K562 (cell line): ENCODE measurements around the gene NRXN3. TPM values are rescaled to one million over a fixed set of nuclear protein-coding genes. Genes with fewer than 3 reads are reported as not detected.

Experiments
- ATAC-seq: fragments of 200-7000 bp; cut with Tn5 transposase; 3 replicates; pipeline ENCODE4 v1.9.1; 2020; ENCODE audit warnings: moderate library complexity
- BruUV-seq: library from RNA; stranded (reverse); fragments of 400-500 nt; replicated peaks from 2 replicates; lab custom pipeline; 2021; lab: Mats Ljungman, UMichigan
- CTCF ChIA-PET: fragments of 300-600 bp; formaldehyde crosslinking; extraction: SDS; loops from one replicate; lab custom pipeline; 2021; ENCODE audit warnings: low intra/inter-chr PET ratio; lab: Yijun Ruan, JAX
- POLR2A ChIA-PET: fragments of 300-600, 350-650 bp; sonication (Branson Sonifier 250); formaldehyde crosslinking; extraction: SDS; loops from one replicate; lab custom pipeline; 2021; ENCODE audit warnings: antibody characterized with exemption, inconsistent platforms; lab: Yijun Ruan, JAX
- DNase-seq, 4 experiments: peaks; one replicate each; pipeline versions ENCODE4 v3.0.0 to v3.0.0-alpha.2; 2011 to 2018; ENCODE audit warnings: low spot score in 3 of 4, mixed read lengths in 3 of 4; ENCODE audit errors: extremely low read depth in 1 of 4
- FAIRE-seq: peaks from 2 replicates; lab custom pipeline; 2011; peaks lifted over from hg19 to GRCh38; lab: Jason Lieb, UNC
- H2AFZ ChIP-seq: 2 replicates; pipeline ENCODE4 v1.6.0; 2011; ENCODE audit warnings: low read depth, low read length, control low read depth, inconsistent platforms
- H3K27ac ChIP-seq: fragments of 200-600 bp; 3 replicates; pipeline ENCODE4 v1.8.0; 2011; ENCODE audit warnings: low read depth, mild to moderate bottlenecking, control low read depth, inconsistent platforms, low read length, moderate library complexity, mixed read lengths; ENCODE audit errors: extremely low read depth
- H3K27me3 ChIP-seq, 2 experiments: fragments of 300-600 bp in 1 of 2; 2 replicates in 1 of 2; 3 replicates in 1 of 2; pipeline versions ENCODE4 v1.6.0 to v1.8.0; 2011; ENCODE audit warnings: inconsistent platforms in 2 of 2, low read length in 2 of 2, mild to moderate bottlenecking in 1 of 2, mixed read lengths in 1 of 2, moderate library complexity in 1 of 2; ENCODE audit not compliant: control insufficient read depth in 2 of 2, insufficient read depth in 2 of 2
- H3K36me3 ChIP-seq: fragments of 300-600 bp; 3 replicates; pipeline ENCODE4 v1.8.0; 2011; ENCODE audit warnings: mild to moderate bottlenecking, low read length, inconsistent platforms; ENCODE audit not compliant: control insufficient read depth, insufficient read depth
- H3K4me1 ChIP-seq, 2 experiments: fragments of 200-600 bp in 1 of 2; replicated peaks in 1 of 2; 2 replicates in 1 of 2; 3 replicates in 1 of 2; pipeline versions ENCODE4 v1.5.1 to v1.8.0; 2011; ENCODE audit warnings: inconsistent platforms in 2 of 2, low read length in 2 of 2, mild to moderate bottlenecking in 1 of 2, mixed read lengths in 1 of 2, moderate library complexity in 1 of 2; ENCODE audit not compliant: control insufficient read depth in 2 of 2, insufficient read depth in 2 of 2
- H3K4me2 ChIP-seq: 2 replicates; pipeline ENCODE4 v1.6.1; 2011; ENCODE audit warnings: low read length, control low read depth, inconsistent platforms, mixed read lengths; ENCODE audit not compliant: insufficient read depth
- H3K4me3 ChIP-seq: fragments of 200-600 bp; sonication (generic), shearing (Covaris generic); 2 replicates; pipeline ENCODE4 v1.5.1; 2016; ENCODE audit warnings: control low read depth, inconsistent platforms
- H3K79me2 ChIP-seq: fragments of 200-600 bp; 3 replicates; pipeline ENCODE4 v1.8.0; 2011; ENCODE audit warnings: low read length, inconsistent platforms; ENCODE audit not compliant: control insufficient read depth, insufficient read depth
- H3K9ac ChIP-seq, 2 experiments: 2 replicates each; pipeline versions ENCODE4 v1.6.0 to v1.6.1; 2011; ENCODE audit warnings: low read depth in 2 of 2, low read length in 2 of 2, control low read depth in 1 of 2, inconsistent platforms in 1 of 2, mild to moderate bottlenecking in 1 of 2, mixed read lengths in 1 of 2; ENCODE audit not compliant: insufficient read depth in 1 of 2
- H3K9me1 ChIP-seq: one replicate; pipeline ENCODE4 v1.6.0; 2011; ENCODE audit warnings: inconsistent platforms, mild to moderate bottlenecking, low read length, moderate library complexity; ENCODE audit not compliant: control insufficient read depth, insufficient read depth
- H3K9me3 ChIP-seq: replicated peaks from 2 replicates; pipeline ENCODE4 v1.5.1; 2011; ENCODE audit warnings: low read depth, low read length, inconsistent platforms; ENCODE audit not compliant: control insufficient read depth, insufficient read depth
- H4K20me1 ChIP-seq: replicated peaks from 2 replicates; pipeline ENCODE4 v1.6.1; 2011; ENCODE audit warnings: low read length, inconsistent platforms, mixed read lengths; ENCODE audit not compliant: control insufficient read depth, insufficient read depth
- ARNT ChIP-seq, 2 experiments: fragments of 450-650 bp; IDR thresholded peaks; 2 replicates each; pipeline ENCODE4 v1.6.1; 2016; ENCODE audit warnings: mild to moderate bottlenecking in 1 of 2
- BDP1 ChIP-seq: IDR thresholded peaks from 3 replicates; pipeline ENCODE4 v1.6.1; 2011; ENCODE audit not compliant: insufficient read length, insufficient read depth
- GATA2 ChIP-seq: sonication (generic); formaldehyde crosslinking; IDR thresholded peaks from 2 replicates; pipeline ENCODE4 v1.4.0; 2020; ENCODE audit warnings: mild to moderate bottlenecking, missing genetic modification reagents
- HES1 ChIP-seq: fragments of 450-650 bp; IDR thresholded peaks from 2 replicates; pipeline ENCODE4 v1.6.1; 2016; ENCODE audit warnings: low read depth, mild to moderate bottlenecking, moderate library complexity
- ILK ChIP-seq: fragments of 450-650 bp; IDR thresholded peaks from 2 replicates; pipeline ENCODE4 v1.6.1; 2016; ENCODE audit warnings: missing genetic modification characterization, low read depth, mild to moderate bottlenecking, missing compliant biosample characterization, moderate library complexity, borderline replicate concordance
- KDM4B ChIP-seq, 2 experiments: fragments of 450-650 bp in 1 of 2; sonication (generic) in 1 of 2; IDR thresholded peaks; 2 replicates each; pipeline ENCODE4 v1.6.1; 2016 to 2017; ENCODE audit warnings: borderline replicate concordance in 2 of 2, antibody characterized with exemption in 1 of 2, low read depth in 1 of 2, mild to moderate bottlenecking in 1 of 2
- KLF10 ChIP-seq: fragments of 250-450 bp; sonication (Bioruptor Pico); IDR thresholded peaks from 2 replicates; pipeline ENCODE4 v1.6.1; 2021; ENCODE audit warnings: matching md5 sums
- TEAD2 ChIP-seq: fragments of 450-650 bp; IDR thresholded peaks from 2 replicates; pipeline ENCODE4 v1.6.1; 2016; ENCODE audit warnings: missing genetic modification characterization, control low read depth, missing compliant biosample characterization
- THAP7 ChIP-seq: fragments of 250-450 bp; sonication (Bioruptor Pico); IDR thresholded peaks from 2 replicates; pipeline ENCODE4 v1.5.0; 2021
- ZNF398 ChIP-seq: fragments of 250-450 bp; sonication (Bioruptor Pico); IDR thresholded peaks from 2 replicates; pipeline ENCODE4 v1.8.0; 2021; ENCODE audit warnings: moderate library complexity, mild to moderate bottlenecking, inconsistent platforms
- WGBS: fragments of 100-300 bp; shearing (Covaris generic); methylation state at CpG from one replicate; pipeline ENCODE4 v1.1.6; 2016; ENCODE audit warnings: low coverage, mixed read lengths; ENCODE audit not compliant: insufficient coverage; ENCODE audit errors: missing lambda C conversion rate; 5-methylcytosine and 5-hydroxymethylcytosine counted together
- in situ Hi-C: fragments of 300-500 bp; cut with MboI; formaldehyde crosslinking; loops from 4 replicates; pipeline ENCODE4 v1.15.0; 2018; ENCODE audit warnings: inconsistent platforms, mixed read lengths
- intact Hi-C: fragments of 100-400 bp; cut with micrococcal nuclease; formaldehyde crosslinking; loops from 2 replicates; pipeline ENCODE4 v1.14.2; 2022
- polyA plus RNA-seq, 8 experiments: library from polyadenylated mRNA; depleted of rRNA in 4 of 8; stranded (reverse) in 5 of 8; unstranded in 3 of 8; fragments of >200 nt; fragmentation: Nextera tagmentation in 2 of 8; fragmentation: Illumina TruSeq in 1 of 8; extraction: Ambion mirVana in 2 of 8; extraction: Trizol in 1 of 8; gene quantifications; 2 replicates each; pipeline versions ENCODE4 v1.2.1 to v1.2.3, GENCODE V29; 2011 to 2014; ENCODE audit warnings: inconsistent platforms in 1 of 8, missing spikeins in 1 of 8
- total RNA-seq, 7 experiments: library from RNA; depleted of rRNA in 6 of 7; stranded (reverse); fragments of >200 nt in 6 of 7; fragmentation: Illumina TruSeq in 2 of 7; extraction: Trizol in 2 of 7; gene quantifications; 2 replicates each; pipeline versions ENCODE4 v1.2.1 to v1.2.3, GENCODE V29; 2011 to 2021; ENCODE audit warnings: low replicate concordance in 1 of 7
- TF ChIP-seq, protein P1 (sequence below): fragments of 200-800 bp; sonication (Bioruptor generic); IDR thresholded peaks from 2 replicates; pipeline ENCODE4 v1.6.1; 2016; ENCODE audit warnings: missing genetic modification characterization, missing compliant biosample characterization

The NRXN3 gene
- total and polyA plus RNA-seq, 9 of the 15 experiments (the other 6 are each of a cell fraction or from before 2014, with no cell fraction given) = 0.09 TPM; not detected in 8

GRCh38 chr14:79278798-79279644 lies 1108.8 kb downstream of the NRXN3 start:
- Histone ChIP-seq H3K9me1 (no peaks in the 10 kb centered on the region), H3K36me3 (no peaks in the 10 kb centered on the region), H3K4me3 (no peak overlapping the region), H2AFZ (no peak overlapping the region), H3K9me3 (no peaks in the 10 kb centered on the region), H3K79me2 (no peaks in the 10 kb centered on the region), H3K9ac (no peak overlapping the region), H3K27ac (no peak overlapping the region), H4K20me1 (no peaks in the 10 kb centered on the region), H3K4me1 (no peaks in the 10 kb centered on the region), H3K4me2 (no peak overlapping the region), H3K27me3 (no peaks in the 10 kb centered on the region)
- TF ChIP-seq ILK (tag) = no peak
- no peak for TF ChIP-seq BDP1
- TF ChIP-seq THAP7 (CRISPR knock-in tag) = no peak
- no peak for TF ChIP-seq ZNF398 (CRISPR knock-in tag)
- TF ChIP-seq, protein P1, sequence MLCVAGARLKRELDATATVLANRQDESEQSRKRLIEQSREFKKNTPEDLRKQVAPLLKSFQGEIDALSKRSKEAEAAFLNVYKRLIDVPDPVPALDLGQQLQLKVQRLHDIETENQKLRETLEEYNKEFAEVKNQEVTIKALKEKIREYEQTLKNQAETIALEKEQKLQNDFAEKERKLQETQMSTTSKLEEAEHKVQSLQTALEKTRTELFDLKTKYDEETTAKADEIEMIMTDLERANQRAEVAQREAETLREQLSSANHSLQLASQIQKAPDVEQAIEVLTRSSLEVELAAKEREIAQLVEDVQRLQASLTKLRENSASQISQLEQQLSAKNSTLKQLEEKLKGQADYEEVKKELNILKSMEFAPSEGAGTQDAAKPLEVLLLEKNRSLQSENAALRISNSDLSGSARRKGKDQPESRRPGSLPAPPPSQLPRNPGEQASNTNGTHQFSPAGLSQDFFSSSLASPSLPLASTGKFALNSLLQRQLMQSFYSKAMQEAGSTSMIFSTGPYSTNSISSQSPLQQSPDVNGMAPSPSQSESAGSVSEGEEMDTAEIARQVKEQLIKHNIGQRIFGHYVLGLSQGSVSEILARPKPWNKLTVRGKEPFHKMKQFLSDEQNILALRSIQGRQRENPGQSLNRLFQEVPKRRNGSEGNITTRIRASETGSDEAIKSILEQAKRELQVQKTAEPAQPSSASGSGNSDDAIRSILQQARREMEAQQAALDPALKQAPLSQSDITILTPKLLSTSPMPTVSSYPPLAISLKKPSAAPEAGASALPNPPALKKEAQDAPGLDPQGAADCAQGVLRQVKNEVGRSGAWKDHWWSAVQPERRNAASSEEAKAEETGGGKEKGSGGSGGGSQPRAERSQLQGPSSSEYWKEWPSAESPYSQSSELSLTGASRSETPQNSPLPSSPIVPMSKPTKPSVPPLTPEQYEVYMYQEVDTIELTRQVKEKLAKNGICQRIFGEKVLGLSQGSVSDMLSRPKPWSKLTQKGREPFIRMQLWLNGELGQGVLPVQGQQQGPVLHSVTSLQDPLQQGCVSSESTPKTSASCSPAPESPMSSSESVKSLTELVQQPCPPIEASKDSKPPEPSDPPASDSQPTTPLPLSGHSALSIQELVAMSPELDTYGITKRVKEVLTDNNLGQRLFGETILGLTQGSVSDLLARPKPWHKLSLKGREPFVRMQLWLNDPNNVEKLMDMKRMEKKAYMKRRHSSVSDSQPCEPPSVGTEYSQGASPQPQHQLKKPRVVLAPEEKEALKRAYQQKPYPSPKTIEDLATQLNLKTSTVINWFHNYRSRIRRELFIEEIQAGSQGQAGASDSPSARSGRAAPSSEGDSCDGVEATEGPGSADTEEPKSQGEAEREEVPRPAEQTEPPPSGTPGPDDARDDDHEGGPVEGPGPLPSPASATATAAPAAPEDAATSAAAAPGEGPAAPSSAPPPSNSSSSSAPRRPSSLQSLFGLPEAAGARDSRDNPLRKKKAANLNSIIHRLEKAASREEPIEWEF = no peak
- no peak for TF ChIP-seq KDM4B (IDR thresholded peaks at IDR 0.05; ENCODE audit: borderline replicate concordance in 2 of 2, low read depth in 1 of 2)
- no peak for TF ChIP-seq KLF10 (CRISPR knock-in tag)
- TF ChIP-seq TEAD2 (tag) = no peak
- TF ChIP-seq GATA2 = no peak
- TF ChIP-seq ARNT (IDR thresholded peaks at IDR 0.05) = no peak
- TF ChIP-seq HES1 = no peak
- POLR2A ChIA-PET = no interaction called here
- in situ Hi-C loops = no loop called here
- 2% methylated on average over 12 of the region's 67 CpGs for WGBS
- intact Hi-C loops = no loop called here
- FAIRE-seq = no peak
- ATAC-seq = peak; percentile 42; the same call in 2 of the 3 replicates
- CTCF ChIA-PET = no interaction called here
- peak in 1 of 4 experiments; percentile 2 for DNase-seq
- no TSS peak for BruUV-seq
